GM12891 (cell line): ENCODE data around the gene IL10RA.

ENCODE experiments used
- POLR2A ChIP-seq: IDR thresholded peaks from 2 replicates; pipeline ENCODE4 v1.6.1; 2011; ENCODE audit warnings: low read depth, low read length, control low read depth
- POLR2AphosphoS5 ChIP-seq: IDR thresholded peaks from 2 replicates; pipeline ENCODE4 v1.6.1; 2011; ENCODE audit warnings: low read depth, low read length, control low read depth
- SPI1 ChIP-seq: IDR thresholded peaks from 2 replicates; pipeline ENCODE4 v1.6.1; 2011; ENCODE audit warnings: low read depth, low read length, control low read depth
- TAF1 ChIP-seq: IDR thresholded peaks from 2 replicates; pipeline ENCODE4 v1.6.1; 2011; ENCODE audit warnings: low read depth, low read length, control low read depth

- no peak for TF ChIP-seq POLR2A
- TF ChIP-seq SPI1, result no peak
- no peak for TF ChIP-seq POLR2AphosphoS5
- TF ChIP-seq TAF1, result no peak
These were observed 17.3 kb downstream of the IL10RA start for GRCh38 chr11:118003456-118003855.
